GM21390 (cell line): Measurements from ENCODE around the gene DOCK8.

ENCODE experiments used
- ATAC-seq: cut with Tn5 transposase; IDR thresholded peaks from one replicate; pipeline ENCODE4 v1.9.1; 2021; ENCODE audit not compliant: unreplicated experiment

The DOCK8 gene

GRCh38 chr9:304519-305185 lies 90.0 kb downstream of the DOCK8 start:
- no peak for ATAC-seq

GRCh38 chr9:306907-307306 lies 92.2 kb downstream of the DOCK8 start:
- ATAC-seq = no peak

- no peak for ATAC-seq
Observed at GRCh38 chr9:311841-312240, 97.2 kb downstream of the DOCK8 start.

- no peak for ATAC-seq
Observed at GRCh38 chr9:312596-313320, 98.1 kb downstream of the DOCK8 start.

GRCh38 chr9:316382-316965 lies 101.8 kb downstream of the DOCK8 start:
- no peak for ATAC-seq

- no peak for ATAC-seq
Observed at GRCh38 chr9:318646-319045, 104.0 kb downstream of the DOCK8 start.

GRCh38 chr9:324971-325370 lies 110.3 kb downstream of the DOCK8 start:
- ATAC-seq = no peak

- no peak for ATAC-seq
Observed at GRCh38 chr9:326667-327066, 112.0 kb downstream of the DOCK8 start.

GRCh38 chr9:328453-328852 lies 113.8 kb downstream of the DOCK8 start:
- ATAC-seq = no peak

- ATAC-seq = no peak
Observed at GRCh38 chr9:331197-331596, 116.5 kb downstream of the DOCK8 start.

- no peak for ATAC-seq
Observed at GRCh38 chr9:335373-335772, 120.7 kb downstream of the DOCK8 start.

- ATAC-seq = no peak
Observed at GRCh38 chr9:336039-336438, 121.4 kb downstream of the DOCK8 start.

GRCh38 chr9:338602-339001 lies 123.9 kb downstream of the DOCK8 start:
- ATAC-seq = no peak

GRCh38 chr9:341634-342421 lies 127.2 kb downstream of the DOCK8 start:
- no peak for ATAC-seq

- ATAC-seq = no peak
Observed at GRCh38 chr9:343773-344172, 129.1 kb downstream of the DOCK8 start.

- ATAC-seq = no peak
Observed at GRCh38 chr9:346111-346571, 131.5 kb downstream of the DOCK8 start.

- no peak for ATAC-seq
Observed at GRCh38 chr9:347667-348292, 133.1 kb downstream of the DOCK8 start.

GRCh38 chr9:350384-350783 lies 135.7 kb downstream of the DOCK8 start:
- ATAC-seq = no peak

- no peak for ATAC-seq
Observed at GRCh38 chr9:351916-352315, 137.3 kb downstream of the DOCK8 start.

- ATAC-seq = no peak
Observed at GRCh38 chr9:353077-353476, 138.4 kb downstream of the DOCK8 start.

GRCh38 chr9:354453-354852 lies 139.8 kb downstream of the DOCK8 start:
- no peak for ATAC-seq
